Measurements from ENCODE around the gene ARL8A.

DNA sequence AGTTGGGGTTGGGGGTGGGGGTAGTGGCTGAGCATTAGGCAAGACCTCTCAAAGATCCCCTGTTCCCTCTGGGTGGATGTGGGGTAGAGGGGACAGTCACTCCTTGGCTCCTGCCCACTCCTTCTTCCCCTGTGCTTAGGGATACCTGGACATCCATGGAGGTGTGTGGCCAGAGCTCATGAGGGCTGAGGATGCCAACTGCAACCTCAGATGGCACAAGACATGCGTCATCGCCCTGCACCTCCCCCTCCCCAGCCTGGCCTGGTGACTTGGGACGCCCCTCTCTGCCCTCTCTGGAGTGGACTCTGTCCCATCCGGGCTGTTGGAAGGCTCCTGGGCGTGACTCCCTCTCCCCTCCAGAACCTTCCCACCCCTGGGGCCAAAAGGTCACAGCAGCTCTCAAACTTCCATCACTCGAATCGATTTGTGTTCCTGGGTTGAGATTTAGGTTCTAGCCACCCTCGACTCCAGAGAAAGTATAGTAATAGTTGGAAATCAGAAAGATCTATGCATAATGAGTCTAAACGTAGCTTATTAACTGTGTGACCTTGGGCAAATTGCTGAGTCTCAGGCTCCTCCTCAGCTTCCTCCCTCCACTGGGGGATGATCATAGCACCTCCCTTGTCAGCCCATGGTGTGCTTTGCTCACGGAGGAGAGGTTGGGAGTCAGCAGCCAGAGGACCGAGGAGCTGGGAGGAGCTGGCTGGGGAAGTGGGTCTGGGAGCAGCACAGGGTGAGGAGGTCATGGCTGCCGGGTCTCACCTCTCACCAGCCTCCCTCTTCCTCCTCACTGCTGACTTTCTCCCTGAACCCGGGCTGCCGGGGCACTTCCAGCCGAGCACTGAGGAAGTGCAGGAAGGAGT lies 18.1 kb upstream of the ARL8A start:
- TF ChIP-seq JUN (IDR thresholded peaks at IDR 0.05): no peak
- TF ChIP-seq RCOR1 (IDR thresholded peaks at IDR 0.05; ENCODE audit: low read depth, low read length): no peak
- TF ChIP-seq, protein P1, sequence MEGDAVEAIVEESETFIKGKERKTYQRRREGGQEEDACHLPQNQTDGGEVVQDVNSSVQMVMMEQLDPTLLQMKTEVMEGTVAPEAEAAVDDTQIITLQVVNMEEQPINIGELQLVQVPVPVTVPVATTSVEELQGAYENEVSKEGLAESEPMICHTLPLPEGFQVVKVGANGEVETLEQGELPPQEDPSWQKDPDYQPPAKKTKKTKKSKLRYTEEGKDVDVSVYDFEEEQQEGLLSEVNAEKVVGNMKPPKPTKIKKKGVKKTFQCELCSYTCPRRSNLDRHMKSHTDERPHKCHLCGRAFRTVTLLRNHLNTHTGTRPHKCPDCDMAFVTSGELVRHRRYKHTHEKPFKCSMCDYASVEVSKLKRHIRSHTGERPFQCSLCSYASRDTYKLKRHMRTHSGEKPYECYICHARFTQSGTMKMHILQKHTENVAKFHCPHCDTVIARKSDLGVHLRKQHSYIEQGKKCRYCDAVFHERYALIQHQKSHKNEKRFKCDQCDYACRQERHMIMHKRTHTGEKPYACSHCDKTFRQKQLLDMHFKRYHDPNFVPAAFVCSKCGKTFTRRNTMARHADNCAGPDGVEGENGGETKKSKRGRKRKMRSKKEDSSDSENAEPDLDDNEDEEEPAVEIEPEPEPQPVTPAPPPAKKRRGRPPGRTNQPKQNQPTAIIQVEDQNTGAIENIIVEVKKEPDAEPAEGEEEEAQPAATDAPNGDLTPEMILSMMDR (IDR thresholded peaks at IDR 0.05): no peak
- TF ChIP-seq EP300 (IDR thresholded peaks at IDR 0.05): no peak
- TF ChIP-seq, protein P2, sequence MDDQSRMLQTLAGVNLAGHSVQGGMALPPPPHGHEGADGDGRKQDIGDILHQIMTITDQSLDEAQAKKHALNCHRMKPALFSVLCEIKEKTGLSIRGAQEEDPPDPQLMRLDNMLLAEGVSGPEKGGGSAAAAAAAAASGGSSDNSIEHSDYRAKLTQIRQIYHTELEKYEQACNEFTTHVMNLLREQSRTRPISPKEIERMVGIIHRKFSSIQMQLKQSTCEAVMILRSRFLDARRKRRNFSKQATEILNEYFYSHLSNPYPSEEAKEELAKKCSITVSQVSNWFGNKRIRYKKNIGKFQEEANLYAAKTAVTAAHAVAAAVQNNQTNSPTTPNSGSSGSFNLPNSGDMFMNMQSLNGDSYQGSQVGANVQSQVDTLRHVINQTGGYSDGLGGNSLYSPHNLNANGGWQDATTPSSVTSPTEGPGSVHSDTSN (IDR thresholded peaks at IDR 0.05): no peak
- no peak for TF ChIP-seq MYC (IDR thresholded peaks at IDR 0.05; ENCODE audit: borderline replicate concordance, low read length)
- no peak for TF ChIP-seq GATA3 (IDR thresholded peaks at IDR 0.05; ENCODE audit: borderline replicate concordance)
- TF ChIP-seq, protein P3, sequence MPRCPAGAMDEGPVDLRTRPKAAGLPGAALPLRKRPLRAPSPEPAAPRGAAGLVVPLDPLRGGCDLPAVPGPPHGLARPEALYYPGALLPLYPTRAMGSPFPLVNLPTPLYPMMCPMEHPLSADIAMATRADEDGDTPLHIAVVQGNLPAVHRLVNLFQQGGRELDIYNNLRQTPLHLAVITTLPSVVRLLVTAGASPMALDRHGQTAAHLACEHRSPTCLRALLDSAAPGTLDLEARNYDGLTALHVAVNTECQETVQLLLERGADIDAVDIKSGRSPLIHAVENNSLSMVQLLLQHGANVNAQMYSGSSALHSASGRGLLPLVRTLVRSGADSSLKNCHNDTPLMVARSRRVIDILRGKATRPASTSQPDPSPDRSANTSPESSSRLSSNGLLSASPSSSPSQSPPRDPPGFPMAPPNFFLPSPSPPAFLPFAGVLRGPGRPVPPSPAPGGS (IDR thresholded peaks at IDR 0.05): no peak
- TF ChIP-seq ZC3H11A (IDR thresholded peaks at IDR 0.05): no peak
- TF ChIP-seq JUNB (IDR thresholded peaks at IDR 0.05): no peak
- no peak for TF ChIP-seq POLR2A (IDR thresholded peaks at IDR 0.05; ENCODE audit: low read length)

Measured in A549 (cell line).